Testis (tissue), 2 donors: ENCODE data around the gene BICC1.

ENCODE experiments used
- POLR2A ChIP-seq: fragments of 450-650 bp; IDR thresholded peaks from one replicate; pipeline ENCODE4 v1.6.1; 2017; ENCODE audit warnings: antibody characterized with exemption, mild to moderate bottlenecking, moderate library complexity
- TF ChIP-seq, protein P1 (sequence below), 3 experiments: fragments of 450-650 bp in 2 of 3; fragments of 200-600 bp in 1 of 3; sonication (generic) in 1 of 3; IDR thresholded peaks; one replicate each; pipeline ENCODE4 v1.5.1; 2016 to 2019; ENCODE audit warnings: antibody characterized with exemption in 3 of 3, mild to moderate bottlenecking in 2 of 3, moderate library complexity in 1 of 3

DNA sequence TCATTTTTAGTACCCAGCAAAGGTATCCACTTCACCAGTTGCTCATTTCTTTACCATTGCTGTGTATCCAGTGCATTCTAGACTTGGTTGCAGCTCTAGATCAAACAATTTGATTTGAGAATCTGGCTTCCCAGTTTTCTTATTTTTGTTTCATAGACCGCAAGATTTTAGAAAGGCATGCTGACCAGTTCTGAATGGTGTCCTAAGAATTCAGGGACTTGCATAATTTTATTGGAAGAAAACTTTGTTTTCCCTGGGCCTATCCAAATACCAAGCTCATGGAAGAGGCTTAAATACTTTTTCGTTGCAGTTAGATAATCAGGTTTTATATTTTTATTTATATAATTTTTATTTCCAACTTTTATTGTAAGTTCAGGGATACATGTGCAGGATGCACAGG lies 58.3 kb downstream of the BICC1 start:
- TF ChIP-seq, protein P1, sequence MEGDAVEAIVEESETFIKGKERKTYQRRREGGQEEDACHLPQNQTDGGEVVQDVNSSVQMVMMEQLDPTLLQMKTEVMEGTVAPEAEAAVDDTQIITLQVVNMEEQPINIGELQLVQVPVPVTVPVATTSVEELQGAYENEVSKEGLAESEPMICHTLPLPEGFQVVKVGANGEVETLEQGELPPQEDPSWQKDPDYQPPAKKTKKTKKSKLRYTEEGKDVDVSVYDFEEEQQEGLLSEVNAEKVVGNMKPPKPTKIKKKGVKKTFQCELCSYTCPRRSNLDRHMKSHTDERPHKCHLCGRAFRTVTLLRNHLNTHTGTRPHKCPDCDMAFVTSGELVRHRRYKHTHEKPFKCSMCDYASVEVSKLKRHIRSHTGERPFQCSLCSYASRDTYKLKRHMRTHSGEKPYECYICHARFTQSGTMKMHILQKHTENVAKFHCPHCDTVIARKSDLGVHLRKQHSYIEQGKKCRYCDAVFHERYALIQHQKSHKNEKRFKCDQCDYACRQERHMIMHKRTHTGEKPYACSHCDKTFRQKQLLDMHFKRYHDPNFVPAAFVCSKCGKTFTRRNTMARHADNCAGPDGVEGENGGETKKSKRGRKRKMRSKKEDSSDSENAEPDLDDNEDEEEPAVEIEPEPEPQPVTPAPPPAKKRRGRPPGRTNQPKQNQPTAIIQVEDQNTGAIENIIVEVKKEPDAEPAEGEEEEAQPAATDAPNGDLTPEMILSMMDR (IDR thresholded peaks at IDR 0.05): no peak
- TF ChIP-seq POLR2A: no peak
